Keratinocyte (primary cell): Measurements from ENCODE around the gene EFCAB6. TPM values are rescaled to one million over a fixed set of nuclear protein-coding genes. Genes with fewer than 3 reads are reported as not detected.

Source experiments
- DNase-seq: peaks from one replicate; pipeline ENCODE4 v3.0.0-alpha.2; 2011; ENCODE audit warnings: low read depth, missing footprints, low spot score
- FAIRE-seq: peaks from 2 replicates; lab custom pipeline; 2011; peaks lifted over from hg19 to GRCh38; lab: Jason Lieb, UNC
- H2AFZ ChIP-seq: 2 replicates; pipeline ENCODE4 v1.6.0; 2012; ENCODE audit warnings: low read length, control low read depth, inconsistent platforms; ENCODE audit not compliant: control insufficient read depth
- H3K27ac ChIP-seq: 2 replicates; pipeline ENCODE4 v1.5.1; 2011; ENCODE audit warnings: low read length; ENCODE audit not compliant: control insufficient read depth, insufficient read depth
- H3K27me3 ChIP-seq: 3 replicates; pipeline ENCODE4 v1.6.0; 2011; ENCODE audit warnings: low read length; ENCODE audit not compliant: control insufficient read depth, insufficient read depth; ENCODE audit errors: extremely low read depth
- H3K36me3 ChIP-seq, 2 experiments: 2 replicates in 1 of 2; 3 replicates in 1 of 2; pipeline ENCODE4 v1.5.1; 2011; ENCODE audit warnings: low read length in 2 of 2, mild to moderate bottlenecking in 1 of 2; ENCODE audit not compliant: control insufficient read depth in 2 of 2, insufficient read depth in 2 of 2; ENCODE audit errors: extremely low read depth in 1 of 2
- H3K4me1 ChIP-seq: 3 replicates; pipeline ENCODE4 v1.5.1; 2011; ENCODE audit warnings: low read length; ENCODE audit not compliant: control insufficient read depth, insufficient read depth; ENCODE audit errors: extremely low read depth
- H3K4me2 ChIP-seq: 3 replicates; pipeline ENCODE4 v1.6.0; 2011; ENCODE audit warnings: low read depth, low read length; ENCODE audit not compliant: control insufficient read depth, insufficient read depth; ENCODE audit errors: extremely low read depth
- H3K4me3 ChIP-seq, 3 experiments: fragments of 200-600 bp in 1 of 3; sonication (generic) in 1 of 3; 2 replicates in 2 of 3; 3 replicates in 1 of 3; pipeline ENCODE4 v1.5.1; 2011 to 2016; ENCODE audit warnings: low read length in 3 of 3, mild to moderate bottlenecking in 3 of 3, control low read depth in 2 of 3, inconsistent platforms in 1 of 3, low read depth in 1 of 3, mixed read lengths in 1 of 3, mixed run types in 1 of 3, moderate library complexity in 1 of 3; ENCODE audit not compliant: control insufficient read depth in 2 of 3, insufficient read depth in 2 of 3; ENCODE audit errors: extremely low read depth in 1 of 3
- H3K79me2 ChIP-seq: 2 replicates; pipeline ENCODE4 v1.6.0; 2012; ENCODE audit warnings: low read length; ENCODE audit not compliant: control insufficient read depth, insufficient read depth
- H3K9ac ChIP-seq: 3 replicates; pipeline ENCODE4 v1.6.0; 2011; ENCODE audit warnings: low read length; ENCODE audit not compliant: control insufficient read depth, insufficient read depth; ENCODE audit errors: extremely low read depth
- H3K9me1 ChIP-seq: 3 replicates; pipeline ENCODE4 v1.6.0; 2011; ENCODE audit warnings: low read length; ENCODE audit not compliant: control insufficient read depth, insufficient read depth; ENCODE audit errors: extremely low read depth
- H3K9me3 ChIP-seq: 2 replicates; pipeline ENCODE4 v1.5.1; 2012; ENCODE audit warnings: low read depth, low read length; ENCODE audit not compliant: control insufficient read depth
- H4K20me1 ChIP-seq: 3 replicates; pipeline ENCODE4 v1.6.0; 2011; ENCODE audit warnings: low read length; ENCODE audit not compliant: control insufficient read depth, insufficient read depth; ENCODE audit errors: extremely low read depth
- CTCF ChIP-seq, 3 experiments: IDR thresholded peaks in 1 of 3; conservative IDR thresholded peaks in 1 of 3; optimal IDR thresholded peaks in 1 of 3; 2 replicates in 2 of 3; 3 replicates in 1 of 3; pipeline versions ENCODE3 to v1.5.1; 2011; ENCODE audit warnings: low read length in 3 of 3, mild to moderate bottlenecking in 3 of 3, moderate library complexity in 2 of 3, control low read depth in 1 of 3, inconsistent platforms in 1 of 3; ENCODE audit not compliant: insufficient read depth in 2 of 3; ENCODE audit errors: extremely low read depth in 1 of 3
- EZH2 ChIP-seq: IDR thresholded peaks from one replicate; pipeline ENCODE4 v1.6.1; 2012; ENCODE audit warnings: inconsistent platforms, mild to moderate bottlenecking, low read length, moderate library complexity
- dilution Hi-C: fragments of 300-500 bp; cut with MboI; formaldehyde crosslinking; loops from one replicate; pipeline ENCODE4 v1.7.0; 2020; ENCODE audit warnings: low sequenced_read_pairs; ENCODE audit not compliant: extremely low pct_ligation_motif_present
- polyA plus RNA-seq, 5 experiments: library from polyadenylated mRNA; depleted of rRNA in 3 of 5; stranded (reverse) in 3 of 5; stranded (forward) in 1 of 5; unstranded in 1 of 5; fragments of >200 nt; gene quantifications; 1 replicate in 1 of 5; 2 replicates in 3 of 5; 3 replicates in 1 of 5; pipeline versions ENCODE4 v1.2.1 to v1.2.3, GENCODE V29; 2011 to 2012; ENCODE audit warnings: missing spikeins in 2 of 5, low read depth in 1 of 5, low replicate concordance in 1 of 5

Gene EFCAB6
- polyA plus RNA-seq, 1 donor (not counting 4 experiments of a cell fraction or from before 2014, with no cell fraction given): 0.18 TPM

GRCh38 chr22:43635101-43635500 is 177.0 kb downstream of the EFCAB6 start:
- TF ChIP-seq EZH2 (no peak), CTCF (optimal IDR thresholded peaks at IDR 0.05 in 1 of 3, IDR thresholded peaks at IDR 0.05 in 1 of 3, conservative IDR thresholded peaks at IDR 0.05 in 1 of 3; ENCODE audit: extremely low read depth in 1 of 3, insufficient read depth in 2 of 3, low read length in 3 of 3) (no peak)
- Histone ChIP-seq H3K79me2 (no peaks in the 10 kb centered on the region), H3K9ac (no peak overlapping the region), H3K4me2 (no peak overlapping the region), H3K9me1 (no peaks in the 10 kb centered on the region), H3K27me3 (no peaks in the 10 kb centered on the region), H3K36me3 (no peaks in the 10 kb centered on the region), H3K4me1 (no peaks in the 10 kb centered on the region), H2AFZ (no peak overlapping the region), H3K9me3 (no peaks in the 10 kb centered on the region), H3K4me3 (no peak overlapping the region), H4K20me1 (no peaks in the 10 kb centered on the region), H3K27ac (no peak overlapping the region)
- FAIRE-seq (no peak), DNase-seq (no peak)
- dilution Hi-C loops: no loop called here

GRCh38 chr22:43634316-43634715 is 177.8 kb downstream of the EFCAB6 start:
- no peak overlapping the region for H3K4me2 ChIP-seq
- TF ChIP-seq CTCF (optimal IDR thresholded peaks at IDR 0.05 in 1 of 3, IDR thresholded peaks at IDR 0.05 in 1 of 3, conservative IDR thresholded peaks at IDR 0.05 in 1 of 3; ENCODE audit: extremely low read depth in 1 of 3, insufficient read depth in 2 of 3, low read length in 3 of 3) (no peak), EZH2 (no peak)
- no peaks in the 10 kb centered on the region for H3K27me3 ChIP-seq
- dilution Hi-C loops: no loop called here
- no peaks in the 10 kb centered on the region for H3K36me3 ChIP-seq
- DNase-seq: no peak
- no peaks in the 10 kb centered on the region for H3K4me1 ChIP-seq
- no peak for FAIRE-seq
- H3K4me3 ChIP-seq: no peak overlapping the region
- no peaks in the 10 kb centered on the region for H3K9me3 ChIP-seq
- H3K9ac ChIP-seq: no peak overlapping the region
- no peak overlapping the region for H3K27ac ChIP-seq
- H3K9me1 ChIP-seq: no peaks in the 10 kb centered on the region
- no peaks in the 10 kb centered on the region for H3K79me2 ChIP-seq
- H4K20me1 ChIP-seq: no peaks in the 10 kb centered on the region
- H2AFZ ChIP-seq: no peak overlapping the region
